AML-193 (cell line): ENCODE results near the gene HEATR5B.
A peak's percentile ranks its signal among the peaks of the same experiment; 100 is the strongest.
"Not testable (repeated sequence)": the region's sequence is repeated elsewhere in the genome, so short reads cannot be mapped to it uniquely, and the experiment has no call there.

ENCODE experiments used
- DNase-seq, 2 experiments: peaks; one replicate each; lab custom pipeline; 2025; lab: John Stamatoyannopoulos, UW

HEATR5B gene

GRCh38 chr2:37061776-37062175, 22.4 kb downstream of the HEATR5B start:
- DNase-seq, result no peak

GRCh38 chr2:37061013-37061711, 23.0 kb downstream of the HEATR5B start:
- DNase-seq, result no peak

DNA sequence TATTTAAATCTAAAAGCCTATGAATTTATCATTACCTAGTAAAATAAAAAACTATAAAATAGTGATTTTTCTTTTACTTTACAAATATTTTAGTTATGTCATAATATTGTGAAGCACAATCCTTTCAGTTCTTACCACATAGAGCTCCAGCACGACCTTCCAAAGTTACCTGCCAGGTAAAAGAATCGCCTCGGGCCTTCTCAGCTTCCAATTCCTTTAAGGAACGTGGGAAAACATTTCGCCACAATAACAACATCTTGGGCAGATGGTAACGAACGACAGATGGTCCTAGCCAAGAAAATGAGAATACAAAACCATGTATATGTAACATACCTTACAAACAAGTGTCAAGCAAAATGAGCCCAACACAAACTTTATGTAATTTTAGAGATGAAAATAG, 23.7 kb downstream of the HEATR5B start:
- DNase-seq, result no peak

DNA sequence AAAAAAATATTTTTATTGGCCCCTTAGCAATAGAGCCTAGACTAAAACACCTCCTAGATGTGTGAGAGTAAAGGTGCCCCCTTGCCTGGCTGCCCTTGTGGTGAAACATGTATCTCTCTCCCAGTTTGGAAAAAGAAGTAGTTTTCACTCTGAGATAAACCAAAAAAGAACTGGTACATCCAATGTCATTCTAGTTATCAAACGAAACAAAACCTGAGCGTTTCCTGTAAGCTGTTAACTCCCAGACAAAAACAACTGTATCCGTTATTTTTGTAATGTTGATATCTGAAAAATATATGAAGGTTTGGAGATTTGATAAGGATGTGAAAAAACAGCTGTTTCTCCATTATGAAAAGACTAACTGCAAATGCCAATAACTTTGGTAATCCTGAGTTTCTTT, 24.3 kb downstream of the HEATR5B start:
- no peak for DNase-seq

- no peak for DNase-seq
These were observed 31.4 kb downstream of the HEATR5B start for GRCh38 chr2:37052600-37053332.

- DNase-seq, result no peak
These were observed 44.6 kb downstream of the HEATR5B start for GRCh38 chr2:37039580-37039979.

DNA sequence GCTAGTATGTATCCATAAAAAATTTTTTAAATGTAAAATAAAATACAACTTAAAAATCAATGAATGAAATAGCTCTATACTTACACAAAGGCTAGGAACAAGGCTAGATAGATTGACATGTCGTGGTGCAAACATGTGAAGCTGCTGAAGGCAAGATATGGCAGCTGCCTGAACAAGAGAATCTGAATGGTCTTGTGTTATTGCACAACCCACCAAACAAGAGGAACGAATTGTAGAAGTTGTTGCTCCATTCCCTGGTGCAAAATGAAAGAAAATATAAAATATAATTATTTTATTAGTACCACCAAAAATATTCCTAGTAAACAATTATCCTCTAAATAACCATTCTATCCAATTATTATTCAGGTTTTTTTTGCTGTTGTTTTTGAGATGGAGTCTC, 46.4 kb downstream of the HEATR5B start:
- DNase-seq, result no peak

DNA sequence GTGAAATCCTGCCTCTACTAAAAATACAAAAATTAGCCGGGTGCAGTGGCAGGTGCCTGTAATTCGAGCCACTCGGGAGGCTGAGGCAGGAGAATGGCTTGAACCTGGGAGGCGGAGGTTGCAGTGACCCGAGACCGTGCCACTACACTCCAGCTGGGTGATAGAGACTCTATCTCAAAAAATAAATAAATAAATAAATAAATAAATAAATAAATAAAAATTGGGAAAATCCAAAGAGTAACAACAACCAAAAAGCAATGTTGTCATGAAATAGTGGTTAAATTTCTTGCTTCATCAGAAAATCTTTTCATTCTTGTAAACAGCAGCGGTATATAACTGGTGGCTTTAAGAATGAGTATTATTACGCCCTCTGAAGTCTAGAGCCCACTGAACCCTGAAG, 54.4 kb downstream of the HEATR5B start:
- no peak for DNase-seq

DNA sequence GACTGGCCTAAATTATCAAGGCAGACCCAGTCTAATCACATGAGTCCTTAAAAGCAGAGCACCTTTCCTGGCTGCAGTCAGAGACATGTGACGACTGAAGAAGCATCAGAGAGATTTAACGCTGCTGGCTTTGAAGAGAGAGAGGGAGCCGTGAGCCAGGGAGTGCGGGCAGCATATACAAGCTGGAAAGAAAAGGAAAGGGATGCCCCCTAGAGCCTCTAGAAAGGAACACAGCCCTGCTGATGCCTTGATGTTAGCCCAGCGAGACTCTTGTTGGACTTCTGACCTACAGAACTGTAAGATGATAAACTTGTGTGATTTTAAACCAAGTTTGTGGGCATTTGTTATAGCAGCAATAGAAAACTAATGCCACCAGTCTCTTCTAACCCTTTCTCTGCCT, 58.1 kb downstream of the HEATR5B start:
- no peak for DNase-seq

DNA sequence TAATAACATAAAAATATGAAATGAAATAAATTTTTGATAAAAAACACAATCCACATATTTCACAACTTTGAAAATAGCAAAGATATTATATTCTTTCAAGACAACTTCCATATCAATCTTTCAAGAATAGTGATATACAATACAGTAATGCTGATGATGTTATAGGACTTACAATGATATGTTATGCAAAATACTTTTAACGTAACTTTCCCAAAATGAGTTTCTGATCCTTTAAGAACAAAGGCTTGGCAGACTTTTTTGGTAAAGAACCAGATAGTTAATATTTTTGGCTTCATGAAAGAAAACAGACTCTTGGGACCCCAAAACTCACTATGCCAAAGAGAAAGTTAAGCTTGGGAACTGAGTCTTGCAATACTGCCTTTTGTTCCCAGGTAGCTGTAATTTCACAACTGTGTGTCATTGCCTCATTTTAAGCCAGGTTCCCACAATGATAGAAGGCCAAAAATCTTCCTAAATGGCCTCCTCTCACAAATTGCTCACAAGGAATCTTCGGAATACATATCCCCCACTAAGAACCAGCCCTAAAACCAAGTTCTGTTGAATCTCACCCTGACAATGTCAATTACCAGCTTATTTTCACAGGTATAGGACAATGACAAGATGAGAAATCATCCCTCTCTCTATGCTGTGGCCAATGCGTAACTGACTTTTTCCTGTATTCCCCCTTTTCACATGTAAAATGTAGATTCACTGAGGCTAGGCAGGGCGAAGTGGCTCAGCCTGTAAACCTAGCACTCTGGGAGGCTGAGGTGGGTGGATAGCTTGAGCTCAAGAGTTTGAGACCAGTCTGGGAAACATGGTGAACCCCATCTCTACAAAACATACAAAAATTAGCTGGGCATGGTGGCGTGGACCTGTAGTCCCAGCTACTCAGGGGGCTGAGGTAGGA, 63.0 kb downstream of the HEATR5B start:
- DNase-seq, result no peak

DNA sequence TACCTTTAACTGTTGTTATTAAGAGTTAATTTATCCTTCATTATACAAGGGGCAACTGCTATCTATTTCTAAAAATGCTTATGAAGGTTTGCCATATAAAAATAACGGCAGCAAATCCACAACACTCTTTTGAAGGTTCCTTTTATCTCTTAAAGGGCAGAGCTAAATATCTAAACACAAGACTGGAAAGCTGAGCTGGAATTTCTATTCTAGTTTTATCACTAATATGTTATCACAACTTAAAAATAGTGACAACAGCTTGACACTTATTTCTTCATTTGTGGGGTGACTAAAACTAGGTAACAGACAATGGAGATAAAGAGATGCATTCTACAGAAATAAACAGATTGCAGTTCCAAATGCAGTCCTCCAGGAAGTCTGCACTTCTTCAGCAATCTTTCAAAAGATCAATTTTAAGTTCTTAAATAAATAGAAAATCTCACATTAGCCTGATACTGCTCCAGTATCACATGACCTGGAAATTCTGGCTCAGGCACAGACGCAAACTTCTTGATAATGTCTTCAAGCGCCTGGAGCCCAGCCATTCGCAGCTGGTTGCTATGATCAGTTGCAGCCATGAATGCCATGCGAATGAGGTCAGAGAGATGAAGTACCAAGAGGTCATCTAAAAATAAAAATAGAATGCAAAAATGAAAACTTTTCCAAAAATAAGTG, 63.8 kb downstream of the HEATR5B start:
- no peak for DNase-seq

- DNase-seq, result no peak
These were observed 70.9 kb downstream of the HEATR5B start for GRCh38 chr2:37013315-37013641.

- no peak for DNase-seq
These were observed 73.0 kb downstream of the HEATR5B start for GRCh38 chr2:37011130-37011529.

DNA sequence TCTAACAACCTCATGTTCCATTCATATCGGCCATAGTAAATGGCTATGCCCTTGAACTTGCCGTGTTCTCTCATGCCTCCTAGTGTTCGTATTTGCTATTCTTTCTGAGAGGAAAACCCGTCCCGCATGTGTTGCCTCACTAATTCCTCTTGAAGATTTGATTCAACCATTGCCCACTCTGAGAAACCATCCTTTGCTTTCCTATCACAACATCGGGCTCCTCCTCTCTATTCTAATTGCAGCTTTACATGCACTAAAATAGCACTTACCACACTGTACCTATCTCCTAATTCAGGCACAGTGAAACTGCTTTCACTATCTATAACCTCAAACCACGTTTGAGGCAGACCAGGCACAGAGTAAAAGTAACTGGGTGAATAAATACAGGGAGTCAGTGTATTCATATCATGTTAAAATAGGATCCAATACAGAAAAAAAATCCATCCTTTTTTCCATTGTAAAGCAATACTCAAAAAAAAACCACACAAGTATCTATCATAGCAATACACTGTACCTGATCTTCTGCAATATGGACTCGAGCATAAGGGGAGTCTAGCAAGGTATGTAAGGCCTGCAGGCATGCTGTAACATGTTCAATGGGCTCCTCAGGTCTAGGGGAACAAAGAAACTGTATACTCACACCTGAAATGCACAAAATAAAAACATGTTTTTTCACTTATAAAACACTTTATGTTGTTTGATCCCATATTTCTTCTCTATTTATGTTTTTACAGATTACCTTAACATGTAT, 78.9 kb downstream of the HEATR5B start:
- DNase-seq, result peak in 1 of 2 experiments; percentile 22

DNA sequence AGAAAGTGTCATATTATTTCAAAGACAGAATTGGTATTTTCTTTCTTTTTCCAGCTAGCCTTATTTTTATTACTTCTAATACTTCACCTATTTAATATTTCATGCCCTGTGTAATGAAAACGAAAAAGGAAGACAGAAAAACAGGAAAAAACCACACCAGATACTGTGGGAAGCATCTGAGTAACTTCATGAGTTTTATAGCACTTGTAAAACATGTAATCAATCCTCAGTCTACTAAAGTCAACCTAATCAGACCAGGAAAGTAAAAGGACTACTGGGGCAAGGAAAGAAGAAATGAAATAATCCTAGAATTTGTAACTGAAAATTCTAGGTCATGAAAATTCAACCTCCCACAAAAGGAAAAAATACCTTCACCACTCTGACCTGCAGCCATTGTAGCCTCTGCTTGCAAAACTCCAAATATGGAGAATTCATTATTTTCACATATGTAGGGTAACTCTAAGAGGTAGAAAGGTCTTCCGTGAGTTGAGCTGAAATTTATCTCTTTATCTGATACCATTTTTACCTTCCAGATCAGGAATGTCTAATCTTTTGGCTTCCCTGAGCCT, 83.1 kb downstream of the HEATR5B start:
- no peak for DNase-seq

- DNase-seq, result no peak
These were observed 83.9 kb downstream of the HEATR5B start for GRCh38 chr2:37000318-37000717.

- not testable (repeated sequence) for DNase-seq
These were observed 84.8 kb downstream of the HEATR5B start for GRCh38 chr2:36999416-36999815.

- DNase-seq, result no peak
These were observed 90.1 kb downstream of the HEATR5B start for GRCh38 chr2:36993841-36994620.

GRCh38 chr2:36988008-36988407, 96.2 kb downstream of the HEATR5B start:
- no peak for DNase-seq

- DNase-seq, result no peak
These were observed 101.7 kb downstream of the HEATR5B start for GRCh38 chr2:36982467-36982866.
